ENCODE data around the gene SLC49A3.
A peak's percentile ranks its signal among the peaks of the same experiment; 100 is the strongest.

Gene SLC49A3

GRCh38 chr4:682490-683172, 6.3 kb downstream of the SLC49A3 start:
- H3K4me1 ChIP-seq (ENCODE audit: insufficient read depth, poor library complexity, severe bottlenecking): peaks cover 18% of the 10 kb centered on the region
- H3K27ac ChIP-seq (ENCODE audit: poor library complexity, severe bottlenecking): no peak overlapping the region
- no peaks in the 10 kb centered on the region for H3K36me3 ChIP-seq (ENCODE audit: low read depth)
- TF ChIP-seq CTCF (IDR thresholded peaks at IDR 0.05; ENCODE audit: poor library complexity, severe bottlenecking): no peak
- no peaks in the 10 kb centered on the region for H3K9me3 ChIP-seq (ENCODE audit: severe bottlenecking)
- DNase-seq (ENCODE audit: low spot score) (peak; percentile 47), ATAC-seq (ENCODE audit: low read depth) (no peak)
- no peaks in the 10 kb centered on the region for H3K27me3 ChIP-seq (ENCODE audit: insufficient read depth, poor library complexity, severe bottlenecking)
- H3K4me3 ChIP-seq (ENCODE audit: severe bottlenecking): no peak overlapping the region

DNA sequence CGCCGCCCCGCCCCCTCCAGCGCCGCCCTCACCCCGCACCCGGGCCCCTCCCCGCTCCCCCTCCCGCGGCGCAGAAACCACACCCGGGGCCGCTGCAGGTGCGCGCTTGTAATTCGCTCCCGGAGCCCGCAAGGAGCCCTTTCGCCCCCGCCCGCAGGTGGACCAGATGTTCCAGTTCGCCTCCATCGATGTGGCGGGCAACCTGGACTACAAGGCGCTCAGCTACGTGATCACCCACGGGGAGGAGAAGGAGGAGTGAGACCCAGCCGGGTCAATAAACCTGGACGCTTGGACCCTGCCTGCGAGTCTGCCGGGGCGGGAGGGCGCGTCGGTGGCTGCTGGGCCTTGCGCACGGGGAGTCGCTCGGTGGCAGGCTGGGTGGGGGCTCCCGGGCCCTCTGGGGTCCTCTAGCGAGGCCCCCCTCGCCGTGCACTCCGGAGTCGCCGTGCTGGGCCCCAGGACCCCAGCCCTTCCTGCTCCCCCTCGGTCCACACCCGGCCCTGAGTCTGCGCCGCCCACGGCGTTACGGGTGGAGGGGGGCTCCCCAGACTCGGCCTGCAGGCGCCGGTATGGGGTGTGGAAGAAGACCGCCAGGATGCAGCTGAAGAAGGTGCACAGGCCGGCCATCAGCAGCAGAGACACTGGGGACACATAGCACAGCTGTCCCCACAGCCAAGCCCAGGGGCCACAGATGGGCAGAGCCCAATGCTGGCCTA, 7.1 kb downstream of the SLC49A3 start:
- DNase-seq (ENCODE audit: low spot score): peak; percentile 72
- Histone ChIP-seq H3K27ac (ENCODE audit: poor library complexity, severe bottlenecking) (no peak overlapping the region), H3K36me3 (ENCODE audit: low read depth) (no peaks in the 10 kb centered on the region), H3K9me3 (ENCODE audit: severe bottlenecking) (no peaks in the 10 kb centered on the region), H3K4me3 (ENCODE audit: severe bottlenecking) (peak overlapping the region; percentile 17), H3K27me3 (ENCODE audit: insufficient read depth, poor library complexity, severe bottlenecking) (no peaks in the 10 kb centered on the region), H3K4me1 (ENCODE audit: insufficient read depth, poor library complexity, severe bottlenecking) (peaks cover 12% of the 10 kb centered on the region)
- no peak for TF ChIP-seq CTCF (IDR thresholded peaks at IDR 0.05; ENCODE audit: poor library complexity, severe bottlenecking)
- ATAC-seq (ENCODE audit: low read depth): peak; percentile 4; the same call in 1 of the 3 replicates

DNA sequence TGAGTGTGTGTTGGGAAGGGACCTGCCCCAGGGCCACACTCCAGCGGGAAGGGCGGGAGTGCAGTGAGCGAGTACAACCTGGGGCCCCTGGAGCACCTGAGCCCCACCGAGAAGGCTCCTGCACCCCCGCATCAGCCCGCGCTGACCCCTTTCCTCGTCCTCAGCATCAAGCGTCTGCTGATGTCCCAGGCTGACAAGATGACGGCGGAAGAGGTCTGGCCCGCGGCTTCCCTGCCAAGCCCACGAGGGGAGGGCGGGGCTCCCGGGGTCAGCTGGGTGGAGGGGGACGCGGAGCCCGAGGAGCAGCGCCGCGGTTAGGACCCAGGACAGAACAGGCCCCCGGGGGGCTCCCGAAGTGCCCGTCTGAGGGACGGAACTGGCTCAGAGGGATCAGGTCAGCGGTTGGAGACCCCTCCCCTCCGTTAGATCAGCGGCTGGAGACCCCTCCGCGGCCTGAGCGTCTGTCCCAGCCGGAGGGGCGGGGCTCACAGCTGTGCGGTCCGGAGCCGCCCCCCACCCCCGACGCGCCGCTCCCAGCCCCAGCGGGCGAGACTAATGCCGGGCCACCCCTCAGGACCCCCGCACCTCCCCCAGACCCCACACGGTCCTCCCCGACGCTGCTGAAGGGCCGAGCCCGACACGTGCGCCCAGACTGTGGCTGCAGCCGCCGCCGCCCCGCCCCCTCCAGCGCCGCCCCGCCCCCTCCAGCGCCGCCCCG, 7.9 kb downstream of the SLC49A3 start:
- Histone ChIP-seq H3K27me3 (ENCODE audit: insufficient read depth, poor library complexity, severe bottlenecking) (no peaks in the 10 kb centered on the region), H3K9me3 (ENCODE audit: severe bottlenecking) (no peaks in the 10 kb centered on the region), H3K36me3 (ENCODE audit: low read depth) (no peaks in the 10 kb centered on the region), H3K27ac (ENCODE audit: poor library complexity, severe bottlenecking) (no peak overlapping the region), H3K4me3 (ENCODE audit: severe bottlenecking) (peak overlapping the region; percentile 32), H3K4me1 (ENCODE audit: insufficient read depth, poor library complexity, severe bottlenecking) (peaks cover 12% of the 10 kb centered on the region)
- ATAC-seq (ENCODE audit: low read depth) (no peak), DNase-seq (ENCODE audit: low spot score) (peak; percentile 62)
- TF ChIP-seq CTCF (IDR thresholded peaks at IDR 0.05; ENCODE audit: poor library complexity, severe bottlenecking): no peak

- ATAC-seq (ENCODE audit: low read depth): no peak
- H3K27ac ChIP-seq (ENCODE audit: poor library complexity, severe bottlenecking): no peak overlapping the region
- H3K4me1 ChIP-seq (ENCODE audit: insufficient read depth, poor library complexity, severe bottlenecking): peaks cover 12% of the 10 kb centered on the region
Observed at GRCh38 chr4:680551-680927, 8.4 kb downstream of the SLC49A3 start.

More at GRCh38 chr4:680551-680927, 8.4 kb downstream of the SLC49A3 start:
- Histone ChIP-seq H3K27me3 (ENCODE audit: insufficient read depth, poor library complexity, severe bottlenecking) (no peaks in the 10 kb centered on the region), H3K36me3 (ENCODE audit: low read depth) (no peaks in the 10 kb centered on the region), H3K9me3 (ENCODE audit: severe bottlenecking) (no peaks in the 10 kb centered on the region), H3K4me3 (ENCODE audit: severe bottlenecking) (no peak overlapping the region)
- peak; percentile 61 for DNase-seq (ENCODE audit: low spot score)
- TF ChIP-seq CTCF (IDR thresholded peaks at IDR 0.05; ENCODE audit: poor library complexity, severe bottlenecking): no peak

Data from RWPE2 (cell line).